Panc1 (cell line): ENCODE results near the gene PARD6B. TPM values are rescaled to one million over a fixed set of nuclear protein-coding genes. Genes with fewer than 3 reads are reported as not detected.
"Not testable (repeated sequence)": the region's sequence is repeated elsewhere in the genome, so short reads cannot be mapped to it uniquely, and the experiment has no call there.

Experiments
- ATAC-seq: fragments of 200-7000 bp; cut with Tn5 transposase; 2 replicates; pipeline ENCODE4 v1.9.1; 2020; ENCODE audit warnings: mild to moderate bottlenecking, moderate library complexity
- BruUV-seq: library from RNA; stranded (reverse); fragments of 400-500 nt; replicated peaks from 2 replicates; lab custom pipeline; 2021; lab: Mats Ljungman, UMichigan
- CTCF ChIA-PET: fragments of 300-600 bp; sonication (Branson Sonifier 250); formaldehyde crosslinking; loops from one replicate; lab custom pipeline; 2022; ENCODE audit warnings: antibody characterized with exemption; lab: Charles Lee
- POLR2A ChIA-PET: fragments of 300-600 bp; sonication (Branson Sonifier 250); formaldehyde crosslinking; loops from one replicate; lab custom pipeline; 2022; ENCODE audit warnings: antibody characterized with exemption; lab: Charles Lee
- DNase-seq: peaks from one replicate; pipeline ENCODE4 v3.0.0-alpha.2; 2010; ENCODE audit warnings: low read depth, low spot score
- H3K27ac ChIP-seq: 2 replicates; pipeline ENCODE4 v1.5.1; 2011; ENCODE audit warnings: mild to moderate bottlenecking, low read length, inconsistent platforms
- H3K27me3 ChIP-seq: fragments of 200-500 bp; sonication (Bioruptor generic); 2 replicates; pipeline ENCODE4 v1.6.0; 2014; ENCODE audit warnings: low read length, inconsistent platforms; ENCODE audit not compliant: control insufficient read depth, insufficient read depth
- H3K36me3 ChIP-seq: fragments of 200-500 bp; sonication (Bioruptor generic); 2 replicates; pipeline ENCODE4 v1.5.1; 2014; ENCODE audit warnings: inconsistent platforms, mild to moderate bottlenecking, low read length, moderate library complexity; ENCODE audit not compliant: control insufficient read depth, insufficient read depth
- H3K4me1 ChIP-seq: 2 replicates; pipeline ENCODE4 v1.5.1; 2011; ENCODE audit warnings: inconsistent platforms, mild to moderate bottlenecking, low read length, moderate library complexity; ENCODE audit not compliant: control insufficient read depth, insufficient read depth
- H3K4me3 ChIP-seq, 2 experiments: 2 replicates each; pipeline ENCODE4 v1.5.1; 2011 to 2012; ENCODE audit warnings: low read depth in 2 of 2, low read length in 2 of 2, mild to moderate bottlenecking in 2 of 2, inconsistent platforms in 1 of 2, moderate library complexity in 1 of 2
- H3K9me3 ChIP-seq: fragments of 200-500 bp; sonication (Bioruptor generic); 2 replicates; pipeline ENCODE4 v1.5.1; 2014; ENCODE audit warnings: low read depth, mild to moderate bottlenecking, inconsistent platforms, low read length, moderate library complexity; ENCODE audit not compliant: control insufficient read depth, insufficient read depth
- CTCF ChIP-seq: fragments of 450-650 bp; IDR thresholded peaks from 2 replicates; pipeline ENCODE4 v1.5.1; 2017; ENCODE audit warnings: mild to moderate bottlenecking
- POLR2AphosphoS5 ChIP-seq: IDR thresholded peaks from 2 replicates; pipeline ENCODE4 v1.6.1; 2012; ENCODE audit warnings: mild to moderate bottlenecking, low read depth, low read length, moderate library complexity
- SIN3A ChIP-seq: IDR thresholded peaks from 2 replicates; pipeline ENCODE4 v1.6.1; 2012; ENCODE audit warnings: low read depth, mild to moderate bottlenecking, low read length, moderate library complexity, borderline replicate concordance; ENCODE audit not compliant: insufficient read depth
- TCF7L2 ChIP-seq: IDR thresholded peaks from 2 replicates; pipeline ENCODE4 v1.6.1; 2011; ENCODE audit warnings: mild to moderate bottlenecking, low read depth, low read length, inconsistent platforms
- in situ Hi-C: cut with HindIII; loops from 2 replicates; pipeline ENCODE4 v1.10.0; 2016; ENCODE audit warnings: low sequenced_read_pairs, low pct_unique_long_range_greater_than_20kb
- intact Hi-C: fragments of 100-400 bp; cut with micrococcal nuclease; formaldehyde crosslinking; loops from one replicate; pipeline ENCODE4 v1.10.0; 2022; ENCODE audit not compliant: unreplicated experiment
- total RNA-seq: library from RNA; stranded (reverse); gene quantifications from one replicate; pipeline ENCODE4 v1.2.1, GENCODE V29; 2021; ENCODE audit not compliant: unreplicated experiment
- TF ChIP-seq, protein P1 (sequence below), 2 experiments: IDR thresholded peaks; 2 replicates each; pipeline ENCODE4 v1.6.1; 2011 to 2012; ENCODE audit warnings: low read depth in 2 of 2, control low read depth in 1 of 2, low read length in 1 of 2, mild to moderate bottlenecking in 1 of 2, moderate library complexity in 1 of 2; ENCODE audit not compliant: insufficient read depth in 1 of 2

The PARD6B gene
- total RNA-seq, 1 experiment from 2014 or later = 132 TPM

GRCh38 chr20:50765674-50766073 is 34.3 kb downstream of the PARD6B start:
- intact Hi-C loops (no loop called here), in situ Hi-C loops (no loop called here)
- no TSS peak for BruUV-seq
- Histone ChIP-seq H3K4me1 (peaks cover 71% of the 10 kb centered on the region), H3K27me3 (no peaks in the 10 kb centered on the region), H3K27ac (peak overlapping the region; percentile 99), H3K4me3 (no peak overlapping the region), H3K9me3 (no peaks in the 10 kb centered on the region), H3K36me3 (no peaks in the 10 kb centered on the region)
- CTCF ChIA-PET = interaction anchor here (0.6 to 1.5 kb wide), 2 partner anchors 22 to 28 kb away, joined by 3 read pairs; no protein-coding TSS in a partner anchor
- no peak for TF ChIP-seq SIN3A
- TF ChIP-seq, protein P1, sequence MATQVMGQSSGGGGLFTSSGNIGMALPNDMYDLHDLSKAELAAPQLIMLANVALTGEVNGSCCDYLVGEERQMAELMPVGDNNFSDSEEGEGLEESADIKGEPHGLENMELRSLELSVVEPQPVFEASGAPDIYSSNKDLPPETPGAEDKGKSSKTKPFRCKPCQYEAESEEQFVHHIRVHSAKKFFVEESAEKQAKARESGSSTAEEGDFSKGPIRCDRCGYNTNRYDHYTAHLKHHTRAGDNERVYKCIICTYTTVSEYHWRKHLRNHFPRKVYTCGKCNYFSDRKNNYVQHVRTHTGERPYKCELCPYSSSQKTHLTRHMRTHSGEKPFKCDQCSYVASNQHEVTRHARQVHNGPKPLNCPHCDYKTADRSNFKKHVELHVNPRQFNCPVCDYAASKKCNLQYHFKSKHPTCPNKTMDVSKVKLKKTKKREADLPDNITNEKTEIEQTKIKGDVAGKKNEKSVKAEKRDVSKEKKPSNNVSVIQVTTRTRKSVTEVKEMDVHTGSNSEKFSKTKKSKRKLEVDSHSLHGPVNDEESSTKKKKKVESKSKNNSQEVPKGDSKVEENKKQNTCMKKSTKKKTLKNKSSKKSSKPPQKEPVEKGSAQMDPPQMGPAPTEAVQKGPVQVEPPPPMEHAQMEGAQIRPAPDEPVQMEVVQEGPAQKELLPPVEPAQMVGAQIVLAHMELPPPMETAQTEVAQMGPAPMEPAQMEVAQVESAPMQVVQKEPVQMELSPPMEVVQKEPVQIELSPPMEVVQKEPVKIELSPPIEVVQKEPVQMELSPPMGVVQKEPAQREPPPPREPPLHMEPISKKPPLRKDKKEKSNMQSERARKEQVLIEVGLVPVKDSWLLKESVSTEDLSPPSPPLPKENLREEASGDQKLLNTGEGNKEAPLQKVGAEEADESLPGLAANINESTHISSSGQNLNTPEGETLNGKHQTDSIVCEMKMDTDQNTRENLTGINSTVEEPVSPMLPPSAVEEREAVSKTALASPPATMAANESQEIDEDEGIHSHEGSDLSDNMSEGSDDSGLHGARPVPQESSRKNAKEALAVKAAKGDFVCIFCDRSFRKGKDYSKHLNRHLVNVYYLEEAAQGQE (IDR thresholded peaks at IDR 0.05; ENCODE audit: insufficient read depth in 1 of 2, low read depth in 2 of 2, low read length in 1 of 2) = no peak
- no peak for TF ChIP-seq POLR2AphosphoS5
- TF ChIP-seq CTCF = no peak
- no peak for TF ChIP-seq TCF7L2
- POLR2A ChIA-PET = interaction anchor here (0.6 to 1.8 kb wide), 3 partner anchors 9 to 23 kb away, joined by 3 to 8 read pairs (median 3); no protein-coding TSS in a partner anchor
- ATAC-seq (no peak), DNase-seq (no peak)

DNA sequence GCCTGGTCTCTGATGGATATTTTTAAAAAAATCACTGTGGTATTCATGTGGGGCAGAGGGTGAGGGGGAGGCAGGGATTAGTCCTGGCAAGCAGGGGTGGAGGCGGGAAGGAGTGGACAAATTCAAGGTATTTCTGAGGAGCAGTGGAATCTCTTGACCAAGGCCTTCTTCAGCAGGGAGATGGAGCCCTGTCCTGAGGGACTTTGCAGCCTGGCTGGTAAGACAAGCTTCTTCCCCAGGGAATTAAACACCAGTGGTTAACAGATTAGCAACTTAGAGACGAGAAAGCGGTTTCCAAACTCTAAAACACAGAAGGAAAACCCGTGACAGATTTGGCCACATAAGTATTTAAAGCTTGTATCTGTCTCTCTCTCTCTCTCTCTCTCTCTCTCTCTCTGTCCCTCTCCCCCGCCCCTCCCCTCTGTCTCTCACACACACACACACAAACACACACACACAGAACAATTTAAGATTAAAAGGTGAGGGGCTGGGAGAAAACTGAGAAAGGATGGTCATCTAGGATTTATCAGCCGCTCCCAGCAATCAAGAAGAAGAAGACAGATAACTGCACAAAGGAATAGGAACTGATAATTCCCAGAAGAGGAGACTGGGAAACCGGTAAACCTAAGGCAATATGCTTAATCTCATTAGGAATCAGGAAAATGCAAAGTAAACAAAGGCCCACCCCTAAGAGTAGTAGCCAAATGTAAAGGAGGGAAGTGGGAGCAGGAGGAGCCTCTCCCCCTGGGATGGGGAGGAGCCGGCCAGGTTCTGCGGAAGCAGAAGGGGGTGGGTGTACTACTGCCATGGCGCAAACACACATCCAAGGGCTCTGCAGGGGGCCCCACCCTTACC is 35.8 kb downstream of the PARD6B start:
- BruUV-seq = TSS peak; percentile 75
- CTCF ChIA-PET = interaction anchor here (0.7 kb wide), 1 partner anchor 26 kb away, joined by 6 read pairs; no protein-coding TSS in a partner anchor
- POLR2A ChIA-PET = interaction anchor here (0.6 kb wide), 1 partner anchor 24 kb away, joined by 8 read pairs; no protein-coding TSS in a partner anchor
- ATAC-seq = peak; percentile 43
- in situ Hi-C loops, H3K9me3 ChIP-seq, DNase-seq, intact Hi-C loops, H3K27me3 ChIP-seq, H3K4me3 ChIP-seq, H3K36me3 ChIP-seq: not testable (repeated sequence)
- Histone ChIP-seq H3K27ac (peak overlapping the region; percentile 99), H3K4me1 (peaks cover 59% of the 10 kb centered on the region)

DNA sequence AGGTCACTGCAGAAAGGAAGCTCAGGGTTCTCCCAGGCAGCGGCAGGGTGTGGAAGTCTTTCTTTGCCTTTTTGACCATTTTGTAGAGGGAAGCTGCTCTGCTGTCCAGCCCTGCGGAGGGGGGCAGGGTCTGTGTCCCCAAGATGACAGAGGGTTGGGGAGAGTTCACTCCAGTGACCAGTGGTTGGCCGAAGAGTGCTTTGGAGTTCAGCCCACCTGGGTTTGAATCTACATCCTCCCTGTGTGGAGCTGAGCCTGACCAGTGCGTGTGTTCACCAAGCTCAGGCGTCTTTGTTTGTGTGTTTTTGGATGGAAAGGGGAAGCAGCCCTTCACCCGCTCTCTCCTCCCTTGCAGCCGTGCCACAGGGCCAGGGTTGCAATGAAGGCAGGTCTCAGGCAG is 37.6 kb downstream of the PARD6B start:
- in situ Hi-C loops, intact Hi-C loops, POLR2A ChIA-PET, DNase-seq, ATAC-seq, H3K27me3 ChIP-seq, H3K4me3 ChIP-seq, BruUV-seq, H3K36me3 ChIP-seq, CTCF ChIA-PET, H3K9me3 ChIP-seq: not testable (repeated sequence)
- peak overlapping the region; percentile 53 for H3K27ac ChIP-seq
- H3K4me1 ChIP-seq = peaks cover 41% of the 10 kb centered on the region

- H3K9me3 ChIP-seq, CTCF ChIA-PET, POLR2A ChIA-PET, DNase-seq, H3K27ac ChIP-seq, H3K4me3 ChIP-seq, intact Hi-C loops, BruUV-seq, H3K36me3 ChIP-seq, H3K27me3 ChIP-seq, in situ Hi-C loops: not testable (repeated sequence)
- ATAC-seq = peak; percentile 11; the same call in 1 of the 2 replicates
- H3K4me1 ChIP-seq = peaks cover 35% of the 10 kb centered on the region
Measured at GRCh38 chr20:50769551-50770085, 38.2 kb downstream of the PARD6B start.
